Transverse colon (tissue), 4 donors: ENCODE results near the gene APOA5. TPM values are rescaled to one million over a fixed set of nuclear protein-coding genes. Genes with fewer than 3 reads are reported as not detected.

Experiments
- DNase-seq: peaks from one replicate; pipeline ENCODE4 v3.0.0-alpha.2; 2019
- H3K27ac ChIP-seq, 4 donors: fragments of 200-600 bp; sonication (generic); 2 replicates each; pipeline ENCODE4 v1.5.1; 2016 to 2018; ENCODE audit warnings: inconsistent platforms in 4 of 4
- H3K27me3 ChIP-seq: fragments of 200-600 bp; sonication (generic); 2 replicates; pipeline ENCODE4 v1.5.1; 2017; ENCODE audit warnings: inconsistent platforms
- H3K36me3 ChIP-seq, 4 donors: fragments of 200-600 bp; sonication (generic); 2 replicates each; pipeline ENCODE4 v1.5.1; 2017 to 2019; ENCODE audit warnings: inconsistent platforms in 4 of 4
- H3K4me1 ChIP-seq, 4 donors: fragments of 200-600 bp; sonication (generic); 2 replicates each; pipeline ENCODE4 v1.5.1; 2017 to 2020; ENCODE audit warnings: inconsistent platforms in 4 of 4
- H3K4me3 ChIP-seq, 4 donors: fragments of 200-600 bp; sonication (generic); 1 replicate in 1 of 4; 2 replicates in 3 of 4; pipeline versions ENCODE4 v1.5.1 to v1.6.1; 2017 to 2019; ENCODE audit warnings: inconsistent platforms in 4 of 4
- H3K9me3 ChIP-seq, 2 donors: fragments of 200-600 bp; sonication (generic); 2 replicates each; pipeline ENCODE4 v1.5.1; 2017 to 2019; ENCODE audit warnings: inconsistent platforms in 2 of 2
- EP300 ChIP-seq: sonication (generic); formaldehyde crosslinking; IDR thresholded peaks from one replicate; pipeline ENCODE4 v1.6.1; 2017; ENCODE audit warnings: antibody characterized with exemption, low read depth
- POLR2A ChIP-seq: fragments of 450-650 bp; IDR thresholded peaks from one replicate; pipeline ENCODE4 v1.6.1; 2016; ENCODE audit warnings: antibody characterized with exemption, mild to moderate bottlenecking, moderate library complexity
- POLR2AphosphoS5 ChIP-seq, 3 donors: sonication (generic); formaldehyde crosslinking; IDR thresholded peaks; one replicate each; pipeline ENCODE4 v1.6.1; 2016; ENCODE audit warnings: antibody characterized with exemption in 3 of 3
- WGBS, 2 donors: methylation state at CpG; one replicate each; pipeline ENCODE4 v1.1.5; 2018; ENCODE audit warnings: low coverage in 1 of 2; 5-methylcytosine and 5-hydroxymethylcytosine counted together
- in situ Hi-C, 4 donors: fragments of 200-750 bp; cut with MboI; loops; one replicate each; pipeline versions ENCODE4 v1.15.0 to v1.15.1; 2017; ENCODE audit warnings: low sequenced_read_pairs in 3 of 4, low pct_ligation_motif_present in 1 of 4, low pct_unique_long_range_greater_than_20kb in 1 of 4
- intact Hi-C: fragments of 100-400 bp; cut with DNase I; formaldehyde crosslinking; loops from one replicate; pipeline ENCODE4 v1.15.1; 2023; ENCODE audit warnings: low total_unique reads
- total RNA-seq, 4 donors: library from RNA; depleted of rRNA; stranded (reverse); fragments of >200 nt; gene quantifications; one replicate each; pipeline ENCODE4 v1.1.0, GENCODE V29; 2016
- TF ChIP-seq, protein P1 (sequence below), 5 experiments: fragments of 200-600 bp in 3 of 5; fragments of 450-650 bp in 2 of 5; sonication (generic) in 3 of 5; IDR thresholded peaks; 1 replicate in 2 of 5; 2 replicates in 3 of 5; pipeline ENCODE4 v1.5.1; 2016 to 2017; ENCODE audit warnings: antibody characterized with exemption in 5 of 5, inconsistent platforms in 3 of 5, mild to moderate bottlenecking in 2 of 5, moderate library complexity in 1 of 5

Gene APOA5
- total RNA-seq, 4 donors from 2014 or later: not detected

DNA sequence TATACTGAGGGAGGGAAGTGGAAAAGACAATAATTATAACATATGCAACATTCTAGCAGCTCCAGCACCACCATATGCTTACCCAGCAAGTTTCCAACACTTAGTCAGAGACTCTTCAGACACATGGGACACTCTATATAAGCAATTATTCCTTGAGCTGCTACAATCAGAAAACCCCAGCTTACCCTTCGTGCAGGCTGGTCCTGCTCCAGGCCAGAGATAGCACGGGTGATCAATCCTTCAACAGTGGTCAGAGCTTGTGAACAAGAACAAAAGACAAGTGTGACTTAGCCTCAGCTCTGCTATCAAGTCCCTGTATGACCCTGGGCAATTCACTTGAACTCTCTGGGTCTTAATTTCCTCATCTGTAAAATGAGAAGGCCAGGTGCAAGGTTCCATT lies 5.4 kb downstream of the APOA5 start:
- in situ Hi-C loops (loop anchor here in 2 of 4 donors (25.0 kb wide), 1 partner anchor 326 kb away; no protein-coding TSS in a partner anchor), intact Hi-C loops (no loop called here)
- 84 to 100% methylated on average over 2 of the region's 2 CpGs for WGBS, 2 donors
- Histone ChIP-seq H3K4me1 (peaks cover 6 to 23% (median 19%) of the 10 kb centered on the region in 4 donors), H3K4me3 (no peak overlapping the region), H3K9me3 (no peaks in the 10 kb centered on the region), H3K27ac (no peak overlapping the region), H3K36me3 (peaks cover 0 to 47% (median 18%) of the 10 kb centered on the region in 4 donors), H3K27me3 (no peaks in the 10 kb centered on the region)
- TF ChIP-seq POLR2A (no peak), POLR2AphosphoS5 (IDR thresholded peaks at IDR 0.05) (no peak), EP300 (no peak)
- TF ChIP-seq, protein P1, sequence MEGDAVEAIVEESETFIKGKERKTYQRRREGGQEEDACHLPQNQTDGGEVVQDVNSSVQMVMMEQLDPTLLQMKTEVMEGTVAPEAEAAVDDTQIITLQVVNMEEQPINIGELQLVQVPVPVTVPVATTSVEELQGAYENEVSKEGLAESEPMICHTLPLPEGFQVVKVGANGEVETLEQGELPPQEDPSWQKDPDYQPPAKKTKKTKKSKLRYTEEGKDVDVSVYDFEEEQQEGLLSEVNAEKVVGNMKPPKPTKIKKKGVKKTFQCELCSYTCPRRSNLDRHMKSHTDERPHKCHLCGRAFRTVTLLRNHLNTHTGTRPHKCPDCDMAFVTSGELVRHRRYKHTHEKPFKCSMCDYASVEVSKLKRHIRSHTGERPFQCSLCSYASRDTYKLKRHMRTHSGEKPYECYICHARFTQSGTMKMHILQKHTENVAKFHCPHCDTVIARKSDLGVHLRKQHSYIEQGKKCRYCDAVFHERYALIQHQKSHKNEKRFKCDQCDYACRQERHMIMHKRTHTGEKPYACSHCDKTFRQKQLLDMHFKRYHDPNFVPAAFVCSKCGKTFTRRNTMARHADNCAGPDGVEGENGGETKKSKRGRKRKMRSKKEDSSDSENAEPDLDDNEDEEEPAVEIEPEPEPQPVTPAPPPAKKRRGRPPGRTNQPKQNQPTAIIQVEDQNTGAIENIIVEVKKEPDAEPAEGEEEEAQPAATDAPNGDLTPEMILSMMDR (IDR thresholded peaks at IDR 0.05): no peak
- no peak for DNase-seq

DNA sequence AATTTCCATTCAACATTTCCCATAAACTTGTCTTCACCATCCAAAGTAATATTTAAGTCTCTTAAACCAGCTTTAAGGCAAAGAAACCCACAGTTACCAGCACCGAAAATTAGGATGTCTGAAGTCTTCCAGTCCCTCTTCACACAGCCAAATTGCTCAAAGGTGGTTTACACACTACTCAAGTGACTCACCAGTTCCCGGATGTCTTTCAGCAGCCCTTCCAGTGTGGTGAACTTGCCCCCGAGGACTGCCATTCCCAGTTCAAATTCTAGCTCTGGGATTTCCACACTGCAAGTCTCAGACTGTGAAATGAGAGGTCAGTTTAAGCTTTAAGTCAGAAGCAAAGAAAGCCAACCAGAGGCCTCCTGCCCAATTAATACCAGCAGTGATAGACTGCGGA lies 9.0 kb downstream of the APOA5 start:
- Histone ChIP-seq H3K4me3 (no peak overlapping the region), H3K4me1 (peaks cover 6 to 12% (median 10%) of the 10 kb centered on the region in 4 donors), H3K27me3 (no peaks in the 10 kb centered on the region), H3K9me3 (no peaks in the 10 kb centered on the region), H3K27ac (no peak overlapping the region), H3K36me3 (peaks cover 0 to 78% (median 35%) of the 10 kb centered on the region in 4 donors)
- DNase-seq: no peak
- TF ChIP-seq EP300 (no peak), POLR2A (no peak), POLR2AphosphoS5 (IDR thresholded peaks at IDR 0.05) (no peak)
- TF ChIP-seq, protein P1 (IDR thresholded peaks at IDR 0.05): no peak
- in situ Hi-C loops: loop anchor here in 2 of 4 donors (25.0 kb wide), 1 partner anchor 330 kb away; no protein-coding TSS in a partner anchor
- 73 to 85% methylated on average over 2 to 4 of the region's 4 CpGs for WGBS, 2 donors
- intact Hi-C loops: no loop called here

DNA sequence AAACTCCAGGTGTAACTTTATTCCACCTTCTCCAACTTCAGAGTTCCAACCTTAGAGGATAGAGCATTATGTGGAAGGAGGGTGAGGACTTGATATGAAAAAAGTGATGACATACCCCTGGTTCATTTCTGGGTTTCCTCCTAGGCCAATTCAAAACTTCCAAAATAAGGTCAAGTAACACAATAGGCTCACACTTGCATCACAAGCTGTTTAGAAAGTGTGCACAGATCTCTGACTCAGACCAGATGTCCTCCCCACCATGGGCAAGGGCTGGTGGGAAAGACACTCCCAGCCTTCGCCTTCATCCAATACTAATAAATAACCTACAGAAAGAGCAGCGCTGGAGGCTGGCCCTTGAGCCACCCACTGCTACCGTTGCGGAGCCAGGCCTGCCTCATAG lies 13.1 kb downstream of the APOA5 start:
- Histone ChIP-seq H3K36me3 (peaks cover 0 to 53% (median 25%) of the 10 kb centered on the region in 4 donors), H3K9me3 (no peaks in the 10 kb centered on the region), H3K4me1 (peaks cover 0 to 6% (median 2%) of the 10 kb centered on the region in 4 donors), H3K4me3 (no peak overlapping the region), H3K27ac (no peak overlapping the region), H3K27me3 (no peaks in the 10 kb centered on the region)
- intact Hi-C loops (no loop called here), in situ Hi-C loops (loop anchor here in 2 of 4 donors (25.0 kb wide), 1 partner anchor 334 kb away; no protein-coding TSS in a partner anchor)
- WGBS, 2 donors: 94% methylated on average over 4 of the region's 4 CpGs; no CpG with 5 or more reads in 1 of the 2 donors
- TF ChIP-seq EP300 (no peak), POLR2A (no peak), POLR2AphosphoS5 (IDR thresholded peaks at IDR 0.05) (no peak)
- TF ChIP-seq, protein P1 (IDR thresholded peaks at IDR 0.05): no peak
- DNase-seq: no peak

DNA sequence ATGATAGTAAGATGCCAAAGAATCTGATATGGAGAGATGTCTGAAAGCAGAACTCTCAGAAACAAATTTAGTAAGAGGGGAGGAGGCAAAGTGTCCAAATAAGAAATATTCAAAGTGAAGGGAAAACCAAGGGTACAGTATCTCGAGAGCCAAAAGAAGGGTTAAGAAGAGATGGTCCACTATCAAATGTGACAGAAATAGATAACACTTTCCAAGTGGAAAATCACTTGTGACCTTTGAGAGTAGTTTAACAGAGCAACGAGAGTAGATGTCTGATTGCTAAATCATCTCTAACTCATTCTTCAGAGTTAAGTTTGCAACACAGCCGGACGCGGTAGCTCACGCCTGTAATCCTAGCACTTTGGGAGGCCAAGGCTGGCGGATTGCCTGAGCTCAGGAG lies 14.6 kb downstream of the APOA5 start:
- Histone ChIP-seq H3K27me3 (no peaks in the 10 kb centered on the region), H3K4me1 (peaks cover under 1 to 11% (median 6%) of the 10 kb centered on the region in 4 donors), H3K4me3 (no peak overlapping the region), H3K9me3 (no peaks in the 10 kb centered on the region), H3K27ac (no peak overlapping the region), H3K36me3 (peaks cover 0 to 38% (median 18%) of the 10 kb centered on the region in 4 donors)
- TF ChIP-seq, protein P1 (IDR thresholded peaks at IDR 0.05): no peak
- TF ChIP-seq POLR2AphosphoS5 (IDR thresholded peaks at IDR 0.05) (no peak), EP300 (no peak), POLR2A (no peak)
- no peak for DNase-seq
- 59 to 81% methylated on average over 4 to 7 of the region's 7 CpGs for WGBS, 2 donors
- in situ Hi-C loops (loop anchor here in 2 of 4 donors (25.0 kb wide), 1 partner anchor 335 kb away; no protein-coding TSS in a partner anchor), intact Hi-C loops (no loop called here)
